Measurements from ENCODE around the gene TEX29. TPM values are rescaled to one million over a fixed set of nuclear protein-coding genes. Genes with fewer than 3 reads are reported as not detected.
A peak's percentile ranks its signal among the peaks of the same experiment; 100 is the strongest.

Gene TEX29
- total RNA-seq, 1 experiment from 2014 or later: 0.33 TPM

- no peak for DNase-seq
- Histone ChIP-seq H3K18ac (ENCODE audit: insufficient read length, low read depth, low read length) (no peak overlapping the region), H3K56ac (ENCODE audit: insufficient read length, low read depth, low read length) (no peak overlapping the region), H3K9me3 (ENCODE audit: control insufficient read depth, low read depth, low read length) (no peaks in the 10 kb centered on the region), H2BK20ac (ENCODE audit: low read depth, low read length, poor library complexity, severe bottlenecking) (no peak overlapping the region), H4K8ac (replicated peaks; ENCODE audit: insufficient read length, low read depth, low read length) (no peak overlapping the region), H3K23me2 (ENCODE audit: insufficient read length, low read depth, low read length, poor library complexity, severe bottlenecking) (no peaks in the 10 kb centered on the region), H2BK120ac (ENCODE audit: low read depth, low read length, poor library complexity, severe bottlenecking) (no peak overlapping the region), H2BK5ac (ENCODE audit: insufficient read length, low read length) (no peak overlapping the region), H3K4ac (ENCODE audit: low read depth, low read length) (no peak overlapping the region), H2AK5ac (ENCODE audit: insufficient read length, low read length) (no peak overlapping the region), H3K4me2 (ENCODE audit: insufficient read depth, insufficient read length, low read length) (no peak overlapping the region), H4K91ac (ENCODE audit: insufficient read length, low read depth, low read length) (no peak overlapping the region), H3K4me1 (ENCODE audit: insufficient read depth, low read length) (no peaks in the 10 kb centered on the region), H2AFZ (ENCODE audit: low read length) (no peak overlapping the region), H4K20me1 (ENCODE audit: control insufficient read depth, insufficient read depth, insufficient read length) (no peaks in the 10 kb centered on the region), H3K27me3 (ENCODE audit: insufficient read depth, low read length) (no peaks in the 10 kb centered on the region), H3K23ac (ENCODE audit: insufficient read length, low read depth, low read length) (no peak overlapping the region), H3K9ac (ENCODE audit: extremely low read depth, insufficient read length, low read length) (no peak overlapping the region), H3K79me2 (ENCODE audit: insufficient read depth, low read length) (no peaks in the 10 kb centered on the region), H2BK12ac (ENCODE audit: insufficient read length, low read depth, low read length) (no peak overlapping the region), H3K79me1 (ENCODE audit: insufficient read depth, low read depth, low read length, poor library complexity, severe bottlenecking) (no peaks in the 10 kb centered on the region), H3K27ac (ENCODE audit: insufficient read length, low read depth, low read length) (no peak overlapping the region), H3T11ph (ENCODE audit: low read length) (no peak overlapping the region), H3K14ac (ENCODE audit: insufficient read depth, low read length) (no peak overlapping the region), H2BK15ac (ENCODE audit: low read depth, low read length) (no peak overlapping the region), H4K5ac (ENCODE audit: insufficient read length, low read depth, low read length) (no peak overlapping the region)
- Mint-ChIP-seq H3K9me3 (no peaks in the 10 kb centered on the region), H3K4me1 (no peaks in the 10 kb centered on the region), H3K4me3 (no peak overlapping the region), H3K36me3 (ENCODE audit: insufficient read depth in 1 of 3, low read depth in 3 of 3) (peaks cover 7 to 55% (median 54%) of the 10 kb centered on the region in 3 experiments; a peak in 6 of 7 replicates), H3K27ac (0 out of 7 replicates have a peak overlapping the region, but pooled peaks of 1 of the 3 experiments have one; percentile 16), H3K27me3 (ENCODE audit: low read depth) (no peaks in the 10 kb centered on the region)
- TF ChIP-seq CTCF (conservative IDR thresholded peaks at IDR 0.05): no peak
- WGBS (ENCODE audit: extremely low coverage, insufficient read length, low lambda C conversion rate): no CpG with 5 or more reads among the region's 10 CpGs
Measured at GRCh38 chr13:111275382-111275781, 45.1 kb upstream of the TEX29 start.
